ENCODE results near the gene ZFP36. TPM values are rescaled to one million over a fixed set of nuclear protein-coding genes. Genes with fewer than 3 reads are reported as not detected.
A peak's percentile ranks its signal among the peaks of the same experiment; 100 is the strongest.

The ZFP36 gene
- total RNA-seq, 1 donor from 2014 or later: 39.9 TPM

- intact Hi-C loops (cut with micrococcal nuclease): loop anchor here (2.0 kb wide), 2 partner anchors 63 to 73 kb away; no protein-coding TSS in a partner anchor
- Mint-ChIP-seq H3K4me1 (peaks cover 40% of the 10 kb centered on the region), H3K27me3 (no peaks in the 10 kb centered on the region), H3K36me3 (ENCODE audit: low read depth) (peaks cover 25% of the 10 kb centered on the region), H3K4me3 (peak overlapping the region; percentile 87), H3K27ac (peak overlapping the region; percentile 87), H3K9me3 (no peaks in the 10 kb centered on the region)
- peak; percentile 76 for DNase-seq
Measured at GRCh38 chr19:39413272-39413910, 6.7 kb downstream of the ZFP36 start.

- no peaks in the 10 kb centered on the region for H3K9me3 Mint-ChIP-seq
- H3K36me3 Mint-ChIP-seq (ENCODE audit: low read depth): peaks cover 23% of the 10 kb centered on the region
- H3K4me1 Mint-ChIP-seq: peaks cover 34% of the 10 kb centered on the region
- H3K4me3 Mint-ChIP-seq: peak overlapping the region; percentile 87
- H3K27ac Mint-ChIP-seq: peak overlapping the region; percentile 87
- no peaks in the 10 kb centered on the region for H3K27me3 Mint-ChIP-seq
- intact Hi-C loops (cut with micrococcal nuclease): loop anchor here (2.0 kb wide), 2 partner anchors 63 to 73 kb away; no protein-coding TSS in a partner anchor
- DNase-seq: peak; percentile 65
Measured at GRCh38 chr19:39413911-39414608, 7.4 kb downstream of the ZFP36 start.

GRCh38 chr19:39415111-39416046, 8.7 kb downstream of the ZFP36 start:
- Mint-ChIP-seq H3K27ac (no peak overlapping the region), H3K4me3 (no peak overlapping the region), H3K36me3 (ENCODE audit: low read depth) (peaks cover 23% of the 10 kb centered on the region), H3K27me3 (no peaks in the 10 kb centered on the region), H3K4me1 (peaks cover 31% of the 10 kb centered on the region), H3K9me3 (no peaks in the 10 kb centered on the region)
- intact Hi-C loops (cut with micrococcal nuclease): no loop called here
- DNase-seq: no peak

- Mint-ChIP-seq H3K27me3 (no peaks in the 10 kb centered on the region), H3K4me1 (peaks cover 21% of the 10 kb centered on the region), H3K36me3 (ENCODE audit: low read depth) (peaks cover 20% of the 10 kb centered on the region), H3K4me3 (no peak overlapping the region), H3K27ac (no peak overlapping the region), H3K9me3 (no peaks in the 10 kb centered on the region)
- intact Hi-C loops (cut with micrococcal nuclease): no loop called here
- no peak for DNase-seq
Measured at GRCh38 chr19:39416152-39417120, 9.8 kb downstream of the ZFP36 start.

- H3K9me3 Mint-ChIP-seq: no peaks in the 10 kb centered on the region
- intact Hi-C loops (cut with micrococcal nuclease): no loop called here
- no peak for DNase-seq
- H3K4me1 Mint-ChIP-seq: peaks cover 14% of the 10 kb centered on the region
- peak overlapping the region; percentile 82 for H3K27ac Mint-ChIP-seq
- no peak overlapping the region for H3K4me3 Mint-ChIP-seq
- H3K36me3 Mint-ChIP-seq (ENCODE audit: low read depth): peaks cover 21% of the 10 kb centered on the region
- H3K27me3 Mint-ChIP-seq: no peaks in the 10 kb centered on the region
Measured at GRCh38 chr19:39417463-39418181, 11.0 kb downstream of the ZFP36 start.

- H3K9me3 Mint-ChIP-seq: no peaks in the 10 kb centered on the region
- peaks cover 27% of the 10 kb centered on the region for H3K36me3 Mint-ChIP-seq (ENCODE audit: low read depth)
- H3K27me3 Mint-ChIP-seq: no peaks in the 10 kb centered on the region
- intact Hi-C loops (cut with micrococcal nuclease): no loop called here
- H3K27ac Mint-ChIP-seq: no peak overlapping the region
- no peak for DNase-seq
- no peak overlapping the region for H3K4me3 Mint-ChIP-seq
- peaks cover 10% of the 10 kb centered on the region for H3K4me1 Mint-ChIP-seq
Measured at GRCh38 chr19:39419003-39419402, 12.4 kb downstream of the ZFP36 start.

- H3K27me3 Mint-ChIP-seq: no peaks in the 10 kb centered on the region
- no peak for DNase-seq
Measured at GRCh38 chr19:39420769-39421168, 14.1 kb downstream of the ZFP36 start.

GRCh38 chr19:39422020-39422419, 15.4 kb downstream of the ZFP36 start:
- Mint-ChIP-seq H3K4me1 (no peaks in the 10 kb centered on the region), H3K9me3 (no peaks in the 10 kb centered on the region), H3K4me3 (no peak overlapping the region), H3K27me3 (no peaks in the 10 kb centered on the region), H3K36me3 (ENCODE audit: low read depth) (peaks cover 34% of the 10 kb centered on the region), H3K27ac (no peak overlapping the region)
- DNase-seq: no peak
- intact Hi-C loops (cut with micrococcal nuclease): no loop called here

More at GRCh38 chr19:39420769-39421168, 14.1 kb downstream of the ZFP36 start:
- Mint-ChIP-seq H3K4me1 (no peaks in the 10 kb centered on the region), H3K36me3 (ENCODE audit: low read depth) (peaks cover 30% of the 10 kb centered on the region), H3K4me3 (no peak overlapping the region), H3K27ac (no peak overlapping the region), H3K9me3 (no peaks in the 10 kb centered on the region)
- intact Hi-C loops (cut with micrococcal nuclease): no loop called here

- H3K36me3 Mint-ChIP-seq (ENCODE audit: low read depth): peaks cover 32% of the 10 kb centered on the region
- no peaks in the 10 kb centered on the region for H3K4me1 Mint-ChIP-seq
- no peak for DNase-seq
- H3K27ac Mint-ChIP-seq: no peak overlapping the region
- no peak overlapping the region for H3K4me3 Mint-ChIP-seq
- no peaks in the 10 kb centered on the region for H3K9me3 Mint-ChIP-seq
- H3K27me3 Mint-ChIP-seq: no peaks in the 10 kb centered on the region
- intact Hi-C loops (cut with micrococcal nuclease): no loop called here
Measured at GRCh38 chr19:39423258-39424086, 16.8 kb downstream of the ZFP36 start.

- intact Hi-C loops (cut with micrococcal nuclease): no loop called here
- Mint-ChIP-seq H3K4me3 (no peak overlapping the region), H3K27me3 (no peaks in the 10 kb centered on the region), H3K27ac (no peak overlapping the region), H3K4me1 (no peaks in the 10 kb centered on the region), H3K9me3 (no peaks in the 10 kb centered on the region), H3K36me3 (ENCODE audit: low read depth) (peaks cover 27% of the 10 kb centered on the region)
- DNase-seq: no peak
Measured at GRCh38 chr19:39424934-39425333, 18.3 kb downstream of the ZFP36 start.

- Mint-ChIP-seq H3K9me3 (no peaks in the 10 kb centered on the region), H3K27me3 (no peaks in the 10 kb centered on the region), H3K4me3 (no peak overlapping the region), H3K4me1 (peaks cover 5% of the 10 kb centered on the region), H3K27ac (no peak overlapping the region), H3K36me3 (ENCODE audit: low read depth) (peaks cover 28% of the 10 kb centered on the region)
- no peak for DNase-seq
- intact Hi-C loops (cut with micrococcal nuclease): no loop called here
Measured at GRCh38 chr19:39425744-39426143, 19.1 kb downstream of the ZFP36 start.

- Mint-ChIP-seq H3K4me3 (no peak overlapping the region), H3K4me1 (peaks cover 9% of the 10 kb centered on the region), H3K9me3 (no peaks in the 10 kb centered on the region), H3K27ac (no peak overlapping the region), H3K27me3 (no peaks in the 10 kb centered on the region), H3K36me3 (ENCODE audit: low read depth) (peaks cover 31% of the 10 kb centered on the region)
- intact Hi-C loops (cut with micrococcal nuclease): no loop called here
- no peak for DNase-seq
Measured at GRCh38 chr19:39426170-39426569, 19.5 kb downstream of the ZFP36 start.
